GM06990 (cell line): ENCODE data around the gene GSTA1.
"Not testable (repeated sequence)": the region's sequence is repeated elsewhere in the genome, so short reads cannot be mapped to it uniquely, and the experiment has no call there.

Experiments used
- DNase-seq: peaks from one replicate; pipeline ENCODE4 v3.0.0-alpha.2; 2011; ENCODE audit not compliant: insufficient read length; ENCODE audit errors: extremely low read depth
- H3K27me3 ChIP-seq: replicated peaks from 2 replicates; pipeline ENCODE4 v1.6.0; 2011; ENCODE audit warnings: low read length; ENCODE audit not compliant: control insufficient read depth, insufficient read depth
- H3K36me3 ChIP-seq: 2 replicates; pipeline ENCODE4 v1.5.1; 2011; ENCODE audit warnings: low read length; ENCODE audit not compliant: control insufficient read depth, insufficient read depth
- H3K4me3 ChIP-seq: replicated peaks from 2 replicates; pipeline ENCODE4 v1.5.1; 2011; ENCODE audit warnings: low read depth, mild to moderate bottlenecking, control low read depth, low read length
- CTCF ChIP-seq: IDR thresholded peaks from 2 replicates; pipeline ENCODE4 v1.5.1; 2011; ENCODE audit warnings: low read length, control low read depth, mild to moderate bottlenecking, inconsistent platforms; ENCODE audit not compliant: insufficient read depth, poor library complexity, severe bottlenecking

Gene GSTA1

GRCh38 chr6:52821842-52822241 is 18.2 kb upstream of the GSTA1 start:
- H3K4me3 ChIP-seq = no peak overlapping the region
- DNase-seq = no peak
- H3K36me3 ChIP-seq = no peaks in the 10 kb centered on the region
- no peaks in the 10 kb centered on the region for H3K27me3 ChIP-seq
- no peak for TF ChIP-seq CTCF

- TF ChIP-seq CTCF = no peak
- Histone ChIP-seq H3K27me3 (no peaks in the 10 kb centered on the region), H3K36me3 (no peaks in the 10 kb centered on the region), H3K4me3 (no peak overlapping the region)
- DNase-seq = no peak
Observed at GRCh38 chr6:52820198-52820597, 16.6 kb upstream of the GSTA1 start.

GRCh38 chr6:52815167-52816092 is 11.8 kb upstream of the GSTA1 start:
- no peak for DNase-seq
- peak; percentile 68 for TF ChIP-seq CTCF
- H3K36me3 ChIP-seq = no peaks in the 10 kb centered on the region
- no peaks in the 10 kb centered on the region for H3K27me3 ChIP-seq
- H3K4me3 ChIP-seq = no peak overlapping the region

GRCh38 chr6:52814545-52814944 is 10.9 kb upstream of the GSTA1 start:
- H3K27me3 ChIP-seq, H3K36me3 ChIP-seq, H3K4me3 ChIP-seq, DNase-seq: not testable (repeated sequence)

GRCh38 chr6:52809777-52810176 is 6.2 kb upstream of the GSTA1 start:
- DNase-seq, H3K27me3 ChIP-seq, H3K4me3 ChIP-seq: not testable (repeated sequence)

GRCh38 chr6:52808660-52809059 is 5.0 kb upstream of the GSTA1 start:
- DNase-seq = no peak
- H3K27me3 ChIP-seq = no peaks in the 10 kb centered on the region
- no peak overlapping the region for H3K4me3 ChIP-seq
- no peaks in the 10 kb centered on the region for H3K36me3 ChIP-seq
- no peak for TF ChIP-seq CTCF

More at GRCh38 chr6:52809777-52810176, 6.2 kb upstream of the GSTA1 start:
- H3K36me3 ChIP-seq = not testable (repeated sequence)
